GM18502 (cell line): ENCODE results near the gene NCF2.

ENCODE experiments used
- ATAC-seq: cut with Tn5 transposase; IDR thresholded peaks from one replicate; pipeline ENCODE4 v1.9.1; 2021; ENCODE audit warnings: mild to moderate bottlenecking; ENCODE audit not compliant: unreplicated experiment, poor library complexity

The NCF2 gene

GRCh38 chr1:183586926-183587325, 3.3 kb downstream of the NCF2 start:
- no peak for ATAC-seq

DNA sequence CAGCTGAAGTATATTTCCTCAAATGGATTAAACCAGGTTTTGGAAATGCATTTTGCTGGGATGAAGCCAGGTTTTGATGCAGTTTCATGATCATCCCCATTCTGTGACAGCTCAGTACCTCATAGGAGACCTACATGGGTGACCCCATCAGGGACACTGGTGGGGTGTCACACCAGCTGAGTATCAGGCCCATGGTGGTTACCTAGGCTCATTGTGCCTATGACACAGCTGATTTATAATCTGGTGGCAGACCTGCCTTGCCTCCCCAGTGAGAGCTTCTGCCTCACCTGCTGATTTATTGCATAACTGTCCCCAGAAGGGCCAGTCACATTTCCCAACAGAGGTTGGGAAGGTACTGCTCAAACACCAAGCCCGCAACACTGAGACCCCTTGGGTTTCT, 3.8 kb downstream of the NCF2 start:
- ATAC-seq: no peak

DNA sequence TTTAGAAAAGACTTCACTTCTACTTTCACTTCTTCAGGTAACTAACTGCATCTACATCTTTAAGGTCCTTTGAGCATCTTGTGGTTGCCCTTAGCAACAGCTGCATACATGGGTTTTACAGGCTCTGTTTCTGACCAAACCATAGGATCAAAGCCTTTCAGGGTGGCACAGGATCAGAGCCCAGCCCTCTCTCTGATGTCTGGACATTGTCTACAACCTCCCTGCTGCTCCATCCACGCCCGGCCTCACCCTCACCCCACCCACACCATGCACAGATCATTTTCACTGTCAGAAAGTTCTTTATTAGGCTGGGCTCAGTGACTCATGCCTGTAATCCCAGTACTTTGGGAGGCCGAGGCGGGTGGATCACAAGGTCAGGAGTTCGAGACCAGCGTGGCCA, 5.2 kb downstream of the NCF2 start:
- ATAC-seq: no peak

GRCh38 chr1:183584147-183584546, 6.1 kb downstream of the NCF2 start:
- ATAC-seq: no peak

DNA sequence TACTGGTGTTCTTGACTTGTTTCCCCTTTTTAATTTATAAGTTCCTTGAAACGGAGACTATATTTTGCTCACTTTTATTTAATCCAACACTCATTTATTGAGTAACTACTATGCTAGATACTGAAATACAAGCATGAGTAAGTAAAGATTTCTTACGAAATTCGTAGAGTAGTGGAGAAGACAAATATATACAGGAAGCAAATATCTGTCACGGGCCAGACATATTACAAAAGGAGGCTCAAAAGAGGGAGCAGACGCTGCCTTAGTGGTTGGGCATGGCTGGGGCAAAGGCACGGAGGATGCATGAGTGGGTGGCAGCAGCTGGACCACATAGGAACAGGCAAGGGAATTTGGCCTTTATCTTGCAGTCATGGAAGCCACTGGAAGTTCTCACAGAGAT, 6.8 kb downstream of the NCF2 start:
- no peak for ATAC-seq

DNA sequence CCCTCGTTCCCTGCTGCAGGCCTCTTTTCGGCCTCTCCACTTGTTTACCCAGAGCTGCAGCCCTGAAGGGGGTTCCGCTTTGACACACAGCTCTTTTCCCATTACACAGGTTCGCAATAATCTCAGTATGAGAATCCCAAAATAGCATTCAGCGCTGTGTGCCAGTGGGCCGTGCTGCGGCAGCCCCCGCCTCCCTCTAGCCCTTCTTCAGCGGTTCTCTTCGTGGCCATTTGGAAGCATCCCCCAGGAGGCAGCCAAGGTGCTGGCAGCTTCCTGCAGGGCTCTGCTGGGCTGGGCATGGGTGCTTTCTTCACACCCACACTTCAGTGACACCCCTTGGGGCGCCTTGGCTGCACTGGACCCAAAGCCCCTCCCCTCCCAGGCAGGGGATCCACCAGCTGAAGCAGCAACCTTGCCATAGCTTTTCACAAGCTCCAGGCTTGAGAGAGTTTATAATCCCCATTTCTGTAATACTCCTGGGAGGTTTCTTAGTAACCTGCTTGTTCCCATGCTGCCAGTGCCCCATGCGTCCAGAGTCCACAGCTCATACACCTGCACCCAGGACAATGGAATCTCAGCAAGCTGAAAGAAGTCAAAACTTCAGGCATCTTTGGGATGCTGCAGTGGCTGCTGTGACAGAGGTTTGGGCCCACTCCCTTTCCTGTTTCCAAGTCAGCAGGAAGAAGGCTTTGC, 8.1 kb downstream of the NCF2 start:
- no peak for ATAC-seq

GRCh38 chr1:183580281-183580682, 10.0 kb downstream of the NCF2 start:
- peak; percentile 49 for ATAC-seq

DNA sequence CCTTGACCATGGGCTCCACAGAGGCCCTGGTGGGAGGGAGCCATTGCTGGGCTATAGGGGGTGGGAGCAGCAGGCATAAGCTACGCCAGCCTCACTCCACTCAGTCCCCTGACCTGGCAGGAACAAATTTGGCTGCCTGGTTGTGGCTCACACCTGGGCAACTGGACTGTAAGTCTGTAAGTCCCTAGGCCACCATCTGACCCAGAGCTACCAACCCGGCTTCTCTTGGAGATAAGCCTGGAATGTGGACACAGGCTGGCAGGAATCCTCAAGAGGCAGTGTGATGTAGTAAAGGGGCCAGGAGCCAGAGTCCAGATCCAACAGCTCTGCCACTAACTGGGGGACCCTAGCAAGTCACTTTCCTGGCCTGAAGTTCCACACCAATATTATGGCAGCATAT, 11.4 kb downstream of the NCF2 start:
- no peak for ATAC-seq

DNA sequence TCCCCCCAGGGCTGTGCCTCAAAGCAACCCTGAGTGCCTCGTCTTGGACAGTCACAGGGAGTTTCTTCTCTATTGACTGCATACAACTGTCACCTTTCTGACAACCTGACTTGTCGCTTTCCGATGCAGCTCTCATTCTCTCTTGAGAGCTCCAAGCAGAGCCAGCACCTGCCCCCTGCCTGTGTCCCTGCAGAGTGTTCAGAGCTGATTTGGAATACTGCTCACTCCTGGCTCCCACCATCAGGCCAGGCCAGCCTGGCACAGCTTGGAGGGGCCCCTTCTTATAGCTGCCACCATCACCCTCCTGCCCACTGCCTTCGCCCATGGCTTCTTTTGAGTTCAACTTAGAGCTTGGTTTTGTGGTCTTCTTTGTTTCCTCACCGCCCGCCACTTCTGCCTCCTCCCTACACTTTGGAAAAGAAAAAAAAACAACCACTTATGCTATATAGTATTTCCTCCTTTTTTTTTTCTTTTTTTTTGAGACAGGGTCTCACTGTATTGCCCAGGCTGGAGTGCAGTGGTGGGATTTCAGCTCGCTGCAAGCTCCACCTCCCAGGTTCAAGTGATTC, 12.3 kb downstream of the NCF2 start:
- ATAC-seq: no peak

DNA sequence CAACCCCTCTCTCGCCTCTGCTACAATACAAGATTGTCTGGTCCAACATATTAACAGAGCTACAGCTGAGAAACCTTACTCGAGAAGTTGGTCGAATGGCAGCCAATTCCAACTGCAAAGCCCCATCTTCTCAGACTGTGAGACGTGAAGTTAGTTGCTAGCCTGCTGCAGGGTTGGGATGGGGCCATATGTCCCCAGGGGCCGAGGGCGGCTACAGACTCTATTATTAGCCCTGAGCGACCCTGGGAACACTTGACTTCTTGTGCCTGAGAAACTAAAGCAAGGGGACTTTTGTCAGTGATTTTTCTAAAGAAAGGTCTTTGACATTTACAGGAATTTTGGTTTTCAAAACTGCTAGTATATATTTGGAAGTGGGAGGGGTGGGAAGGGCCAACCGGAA, 13.7 kb downstream of the NCF2 start:
- ATAC-seq: no peak

DNA sequence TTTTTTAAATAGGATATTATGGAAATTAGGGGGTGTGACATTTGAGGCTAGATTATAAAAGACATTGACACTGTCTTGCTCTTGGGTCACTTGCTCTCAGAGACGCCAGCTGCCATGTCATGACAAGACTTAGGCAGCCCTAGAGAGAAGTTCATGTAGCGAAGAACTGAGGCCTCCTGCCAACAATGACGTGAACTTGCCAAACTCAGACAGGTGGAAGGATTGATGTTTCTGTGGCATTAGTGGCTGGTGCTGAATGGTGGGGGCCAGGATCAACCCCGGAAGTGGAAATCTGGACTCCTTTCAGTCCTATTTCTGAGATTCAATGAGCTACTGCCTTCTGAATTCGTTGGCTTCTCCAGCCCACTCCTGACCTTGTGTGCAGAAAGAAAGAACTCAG, 14.7 kb downstream of the NCF2 start:
- no peak for ATAC-seq

GRCh38 chr1:183572721-183573120, 17.5 kb downstream of the NCF2 start:
- ATAC-seq: no peak

- no peak for ATAC-seq
These were observed 18.5 kb downstream of the NCF2 start for GRCh38 chr1:183571678-183572268.

- ATAC-seq: no peak
These were observed 19.8 kb downstream of the NCF2 start for GRCh38 chr1:183570451-183570850.

GRCh38 chr1:183569801-183570200, 20.5 kb downstream of the NCF2 start:
- no peak for ATAC-seq

DNA sequence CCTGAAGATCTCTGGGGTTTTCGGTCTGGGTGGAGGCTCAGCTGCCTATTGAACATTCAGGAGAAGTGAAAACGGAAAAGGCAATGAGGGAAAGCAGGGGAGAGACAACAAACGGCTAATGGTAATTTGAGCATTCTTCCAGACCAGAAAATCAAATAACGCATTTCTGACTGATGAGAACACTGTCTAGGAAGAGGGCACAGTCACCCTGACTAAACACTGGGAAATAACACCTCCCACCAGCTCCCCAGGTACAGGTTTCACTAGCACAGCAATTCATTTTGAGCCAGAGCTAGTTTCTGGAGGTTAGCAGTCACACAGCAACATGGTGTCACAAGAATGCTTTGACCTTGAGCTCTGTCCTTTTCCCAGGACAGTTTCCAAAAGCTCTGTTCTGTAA, 21.1 kb downstream of the NCF2 start:
- ATAC-seq: no peak

DNA sequence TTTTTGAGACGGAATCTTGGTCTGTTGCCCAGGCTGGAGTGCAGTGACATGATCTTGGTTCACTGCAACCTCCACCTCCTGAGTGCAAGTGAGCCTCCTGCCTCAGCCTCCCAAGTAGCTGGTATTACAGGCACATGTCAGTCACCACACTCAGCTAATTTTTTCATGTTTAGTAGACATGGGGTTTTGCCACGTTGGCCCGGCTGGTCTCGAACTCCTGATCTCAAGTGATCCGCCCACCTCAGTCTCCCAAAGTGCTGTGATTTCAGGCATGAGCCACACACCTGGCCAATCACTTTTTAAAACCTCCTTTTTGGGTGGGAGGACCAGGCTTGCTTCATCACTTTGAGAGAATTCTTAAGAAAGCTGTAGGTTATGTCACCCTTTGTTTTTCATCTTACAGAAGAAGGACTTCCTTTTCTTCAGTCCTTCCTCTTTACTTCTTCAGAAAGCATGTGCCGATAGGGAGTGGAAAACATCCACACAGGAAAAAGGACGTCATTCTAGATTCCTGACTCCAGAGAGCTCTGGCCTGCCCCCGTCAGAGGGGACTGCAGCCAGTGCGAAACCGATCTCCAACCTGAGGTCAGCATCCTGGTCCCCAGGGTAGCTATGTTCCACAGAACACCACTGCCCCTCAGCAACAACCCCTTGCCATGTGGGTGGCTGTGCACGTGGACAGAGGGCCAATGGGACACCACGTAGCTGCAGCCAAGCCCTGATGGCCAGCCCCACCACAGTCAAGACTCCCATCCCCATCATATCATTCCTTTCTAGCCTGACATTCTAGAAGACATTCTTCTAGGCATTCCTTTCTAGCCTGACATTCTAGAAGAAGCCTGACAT, 21.9 kb downstream of the NCF2 start:
- ATAC-seq: no peak

DNA sequence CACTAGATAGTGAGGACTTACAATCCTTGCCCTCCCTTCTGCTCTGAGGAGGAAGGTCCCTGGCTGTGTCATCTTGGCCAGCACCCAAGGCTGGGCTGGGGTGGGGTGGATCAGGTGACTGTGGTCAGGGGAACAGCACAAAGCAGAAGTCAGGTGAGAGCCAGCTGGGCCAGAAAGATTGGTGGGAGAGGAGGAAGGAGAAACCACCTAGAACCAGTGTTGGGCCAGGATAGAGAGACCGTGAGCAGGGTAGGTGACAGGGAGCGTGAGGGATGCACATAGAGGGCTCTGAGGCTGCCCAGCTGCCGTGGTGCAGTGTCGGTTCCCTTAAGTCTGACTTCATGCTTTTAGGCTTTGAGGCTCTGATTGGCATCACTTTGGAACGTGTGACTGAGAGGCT, 22.7 kb downstream of the NCF2 start:
- ATAC-seq: peak; percentile 80

DNA sequence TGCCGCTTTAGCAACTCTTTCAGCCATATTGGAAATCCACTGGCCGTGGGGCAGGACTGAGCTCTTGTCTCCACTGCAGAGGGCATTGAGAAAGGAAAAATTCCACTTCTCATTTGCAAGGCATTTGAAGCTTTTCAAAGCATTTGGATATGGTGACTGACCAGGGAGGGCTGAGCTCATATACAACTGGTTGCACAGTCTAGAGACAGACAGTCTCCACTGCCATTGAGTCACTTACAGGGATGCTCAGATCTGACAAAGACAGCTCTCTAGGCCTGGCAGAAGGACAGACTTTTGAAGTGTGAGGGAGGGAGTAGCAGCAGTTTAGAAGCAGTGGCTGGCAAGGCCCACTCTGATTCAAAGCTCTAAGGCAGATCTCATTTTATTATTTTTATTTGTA, 24.2 kb downstream of the NCF2 start:
- no peak for ATAC-seq

GRCh38 chr1:183565261-183565660, 25.0 kb downstream of the NCF2 start:
- ATAC-seq: no peak

GRCh38 chr1:183562701-183563100, 27.6 kb downstream of the NCF2 start:
- ATAC-seq: no peak
